ENCODE data around the gene PEAK3. TPM values are rescaled to one million over a fixed set of nuclear protein-coding genes. Genes with fewer than 3 reads are reported as not detected.

PEAK3 gene
- total RNA-seq, 1 donor from 2014 or later = 7.5 TPM

DNA sequence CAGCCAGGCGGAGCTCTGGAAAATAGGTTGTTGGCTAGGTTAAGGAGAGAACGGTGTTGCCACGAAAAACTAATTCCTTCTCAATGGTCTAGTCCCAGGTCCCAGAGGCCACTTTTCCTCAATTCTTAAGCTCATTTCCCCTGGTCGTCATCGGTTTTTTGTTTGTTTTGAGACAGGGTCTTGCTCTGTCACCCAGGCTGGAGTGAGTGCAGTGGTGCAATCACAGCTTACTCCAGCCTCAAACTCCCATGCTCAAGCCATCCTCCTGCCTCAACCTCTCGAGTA, 44.2 kb downstream of the PEAK3 start:
- intact Hi-C loops (cut with DNase I) = no loop called here
- H3K4me1 ChIP-seq = peaks cover 71% of the 10 kb centered on the region
- DNase-seq = no peak

GRCh38 chr19:2237051-2237868, 44.7 kb downstream of the PEAK3 start:
- Histone ChIP-seq H3K4me3 (peak overlapping the region; percentile 99), H3K4me1 (peaks cover 66% of the 10 kb centered on the region), H3K27ac (peak overlapping the region; percentile 99), H3K27me3 (ENCODE audit: low read depth) (no peaks in the 10 kb centered on the region), H3K9me3 (no peaks in the 10 kb centered on the region), H3K36me3 (peaks cover 21% of the 10 kb centered on the region)
- ATAC-seq (no peak), DNase-seq (no peak)
- intact Hi-C loops (cut with DNase I) = no loop called here
- TF ChIP-seq CTCF (IDR thresholded peaks at IDR 0.05) = no peak

More for the DNA sequence above, 44.2 kb downstream of the PEAK3 start:
- H3K9me3 ChIP-seq = no peaks in the 10 kb centered on the region
- TF ChIP-seq CTCF (IDR thresholded peaks at IDR 0.05) = no peak
- H3K27me3 ChIP-seq (ENCODE audit: low read depth) = no peaks in the 10 kb centered on the region
- H3K27ac ChIP-seq = peak overlapping the region; percentile 99
- ATAC-seq = no peak
- H3K4me3 ChIP-seq = peak overlapping the region; percentile 99
- peaks cover 20% of the 10 kb centered on the region for H3K36me3 ChIP-seq

GRCh38 chr19:2236314-2237050, 45.5 kb downstream of the PEAK3 start, which contains the start of the genes PLEKHJ1 and SF3A2:
TSS of gene PLEKHJ1 (minus strand) at chr19:2236329. CDS start at chr19:2236248, 81 bp downstream.
TSS of gene SF3A2 (plus strand) at chr19:2236824. CDS start at chr19:2243419, 6,595 bp downstream.
- peak; percentile 96 for DNase-seq
- peak within 1 kb of the TSS; percentile 99 for H3K27ac ChIP-seq
- H3K4me1 ChIP-seq = peaks cover 58% of the 10 kb centered on the region
- H3K36me3 ChIP-seq = peaks cover 25% of the 10 kb centered on the region
- peak; percentile 97 for TF ChIP-seq CTCF (IDR thresholded peaks at IDR 0.05)
- H3K9me3 ChIP-seq = no peaks in the 10 kb centered on the region
- intact Hi-C loops (cut with DNase I) = no loop called here
- H3K27me3 ChIP-seq (ENCODE audit: low read depth) = no peaks in the 10 kb centered on the region
- ATAC-seq = peak; percentile 94 to 96
- peak within 1 kb of the TSS; percentile 99 for H3K4me3 ChIP-seq

DNA sequence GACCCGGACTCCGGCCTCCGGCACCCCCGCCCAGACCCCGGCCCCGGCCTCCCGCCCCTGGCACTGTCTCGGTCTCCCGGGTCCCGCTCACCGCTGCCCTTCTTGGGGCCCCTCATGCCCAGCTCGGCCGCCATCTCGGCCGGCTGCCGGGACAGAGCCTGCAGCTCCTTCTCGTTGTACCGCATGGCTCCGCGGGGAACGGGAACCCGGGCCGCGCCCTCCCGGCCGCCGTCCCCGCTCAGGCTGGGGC, 46.0 kb downstream of the PEAK3 start:
- ATAC-seq = no peak
- TF ChIP-seq CTCF (IDR thresholded peaks at IDR 0.05) = no peak
- intact Hi-C loops (cut with DNase I) = no loop called here
- H3K4me1 ChIP-seq = peaks cover 53% of the 10 kb centered on the region
- peaks cover 30% of the 10 kb centered on the region for H3K36me3 ChIP-seq
- peak overlapping the region; percentile 99 for H3K27ac ChIP-seq
- no peaks in the 10 kb centered on the region for H3K27me3 ChIP-seq (ENCODE audit: low read depth)
- no peaks in the 10 kb centered on the region for H3K9me3 ChIP-seq
- peak overlapping the region; percentile 99 for H3K4me3 ChIP-seq
- no peak for DNase-seq

DNA sequence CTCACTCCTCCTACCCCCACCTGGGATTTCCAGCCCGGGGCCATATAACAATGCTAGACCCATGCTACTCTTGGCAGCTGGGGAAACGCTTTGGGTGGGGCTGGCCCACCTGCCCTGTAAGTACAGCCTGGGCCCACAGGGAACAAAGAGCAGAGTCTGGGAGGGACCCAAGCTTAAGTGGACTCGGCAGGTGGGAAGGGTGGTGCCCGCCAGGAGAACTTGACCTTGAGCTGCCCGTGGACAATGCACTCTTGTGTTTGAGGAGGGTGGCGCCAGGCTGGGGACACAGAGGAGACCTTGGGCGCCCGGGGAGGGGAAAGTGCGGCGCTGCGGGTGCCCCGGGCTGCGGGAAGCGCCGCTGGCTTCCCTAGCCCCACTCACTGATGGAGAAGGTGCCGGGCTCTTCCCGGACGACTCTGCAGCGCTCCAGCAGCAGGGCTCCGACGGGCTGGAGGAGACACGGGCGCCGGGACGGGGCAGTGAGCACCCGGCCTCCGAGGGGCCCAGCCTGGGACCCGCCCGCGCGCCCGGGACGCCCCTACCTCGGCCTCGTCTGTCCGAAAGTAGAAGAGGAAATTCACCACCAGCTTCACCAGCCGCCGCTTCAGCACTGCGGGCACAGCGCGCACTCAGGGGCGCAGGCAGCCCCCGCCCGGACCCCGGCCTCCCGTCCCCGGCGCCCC, 46.5 kb downstream of the PEAK3 start:
- H3K9me3 ChIP-seq = no peaks in the 10 kb centered on the region
- no peaks in the 10 kb centered on the region for H3K27me3 ChIP-seq (ENCODE audit: low read depth)
- peak; percentile 31 to 41 for ATAC-seq
- peak; percentile 76 for DNase-seq
- peak overlapping the region; percentile 99 for H3K27ac ChIP-seq
- H3K4me3 ChIP-seq = peak overlapping the region; percentile 99
- TF ChIP-seq CTCF (IDR thresholded peaks at IDR 0.05) = no peak
- H3K4me1 ChIP-seq = peaks cover 48% of the 10 kb centered on the region
- peaks cover 35% of the 10 kb centered on the region for H3K36me3 ChIP-seq
- intact Hi-C loops (cut with DNase I) = no loop called here
